ENCODE results near the gene PPARGC1A. TPM values are rescaled to one million over a fixed set of nuclear protein-coding genes. Genes with fewer than 3 reads are reported as not detected.

Gene PPARGC1A
- total RNA-seq, 1 donor from 2014 or later: 2.2 TPM

DNA sequence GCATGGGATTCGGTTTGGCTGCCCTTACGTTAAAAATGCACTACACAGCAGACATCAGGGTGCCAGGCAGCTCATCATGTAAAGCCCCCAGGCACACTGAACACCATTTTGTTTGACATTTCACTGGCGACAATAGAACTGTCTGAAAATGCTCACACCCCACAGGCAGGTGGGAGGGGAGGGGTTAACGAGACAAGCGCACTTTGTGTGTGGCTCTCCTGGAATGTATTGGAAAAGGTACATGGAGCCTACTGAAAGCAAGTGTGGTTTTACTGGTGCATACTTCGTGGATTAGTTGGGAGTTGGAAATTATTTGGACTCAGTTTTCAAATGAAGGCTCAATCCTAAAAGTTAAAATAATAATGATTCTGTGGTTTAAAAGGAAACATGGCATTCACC lies 31.6 kb upstream of the PPARGC1A start:
- H3K27ac Mint-ChIP-seq (ENCODE audit: unreplicated experiment): no peak overlapping the region
- no peak overlapping the region for H3K4me3 Mint-ChIP-seq (ENCODE audit: unreplicated experiment)
- no peaks in the 10 kb centered on the region for H3K9me3 Mint-ChIP-seq (ENCODE audit: low read depth)
- no peak for DNase-seq (ENCODE audit: low spot score)
- TF ChIP-seq CTCF (IDR thresholded peaks at IDR 0.05): no peak
- H3K36me3 Mint-ChIP-seq (ENCODE audit: low read depth): no peaks in the 10 kb centered on the region
- H3K27me3 Mint-ChIP-seq (ENCODE audit: low read depth): peaks cover 14% of the 10 kb centered on the region
- peaks cover 12% of the 10 kb centered on the region for H3K4me1 Mint-ChIP-seq (ENCODE audit: low read depth)

- Mint-ChIP-seq H3K9me3 (ENCODE audit: low read depth) (no peaks in the 10 kb centered on the region), H3K27me3 (ENCODE audit: low read depth) (peaks cover 10% of the 10 kb centered on the region), H3K27ac (ENCODE audit: unreplicated experiment) (no peak overlapping the region), H3K36me3 (ENCODE audit: low read depth) (no peaks in the 10 kb centered on the region), H3K4me3 (ENCODE audit: unreplicated experiment) (no peak overlapping the region), H3K4me1 (ENCODE audit: low read depth) (peaks cover 12% of the 10 kb centered on the region)
- no peak for TF ChIP-seq CTCF (IDR thresholded peaks at IDR 0.05)
- no peak for DNase-seq (ENCODE audit: low spot score)
These were observed 31.0 kb upstream of the PPARGC1A start for GRCh38 chr4:23920716-23921446.

GRCh38 chr4:23920296-23920695 lies 30.4 kb upstream of the PPARGC1A start:
- no peak overlapping the region for H3K4me3 Mint-ChIP-seq (ENCODE audit: unreplicated experiment)
- H3K4me1 Mint-ChIP-seq (ENCODE audit: low read depth): peaks cover 12% of the 10 kb centered on the region
- TF ChIP-seq CTCF (IDR thresholded peaks at IDR 0.05): no peak
- no peak for DNase-seq (ENCODE audit: low spot score)
- no peak overlapping the region for H3K27ac Mint-ChIP-seq (ENCODE audit: unreplicated experiment)
- H3K27me3 Mint-ChIP-seq (ENCODE audit: low read depth): peaks cover 10% of the 10 kb centered on the region
- no peaks in the 10 kb centered on the region for H3K9me3 Mint-ChIP-seq (ENCODE audit: low read depth)
- H3K36me3 Mint-ChIP-seq (ENCODE audit: low read depth): no peaks in the 10 kb centered on the region

- H3K36me3 Mint-ChIP-seq (ENCODE audit: low read depth): no peaks in the 10 kb centered on the region
- H3K4me3 Mint-ChIP-seq (ENCODE audit: unreplicated experiment): no peak overlapping the region
- TF ChIP-seq CTCF (IDR thresholded peaks at IDR 0.05): no peak
- DNase-seq (ENCODE audit: low spot score): no peak
- peaks cover 6% of the 10 kb centered on the region for H3K27me3 Mint-ChIP-seq (ENCODE audit: low read depth)
- H3K27ac Mint-ChIP-seq (ENCODE audit: unreplicated experiment): no peak overlapping the region
- no peaks in the 10 kb centered on the region for H3K9me3 Mint-ChIP-seq (ENCODE audit: low read depth)
- H3K4me1 Mint-ChIP-seq (ENCODE audit: low read depth): no peaks in the 10 kb centered on the region
These were observed 26.4 kb upstream of the PPARGC1A start for GRCh38 chr4:23916282-23916681.

- no peaks in the 10 kb centered on the region for H3K36me3 Mint-ChIP-seq (ENCODE audit: low read depth)
- no peak for TF ChIP-seq CTCF (IDR thresholded peaks at IDR 0.05)
- H3K4me1 Mint-ChIP-seq (ENCODE audit: low read depth): no peaks in the 10 kb centered on the region
- no peaks in the 10 kb centered on the region for H3K9me3 Mint-ChIP-seq (ENCODE audit: low read depth)
- no peak overlapping the region for H3K4me3 Mint-ChIP-seq (ENCODE audit: unreplicated experiment)
- peaks cover 4% of the 10 kb centered on the region for H3K27me3 Mint-ChIP-seq (ENCODE audit: low read depth)
- no peak overlapping the region for H3K27ac Mint-ChIP-seq (ENCODE audit: unreplicated experiment)
- DNase-seq (ENCODE audit: low spot score): no peak
These were observed 25.7 kb upstream of the PPARGC1A start for GRCh38 chr4:23915459-23916132.
